HG03064 (cell line): ENCODE data around the gene TAAR1.
"Not testable (repeated sequence)": the region's sequence is repeated elsewhere in the genome, so short reads cannot be mapped to it uniquely, and the experiment has no call there.

Experiments used
- ATAC-seq: cut with Tn5 transposase; IDR thresholded peaks from one replicate; pipeline ENCODE4 v1.9.1; 2021; ENCODE audit warnings: low read depth; ENCODE audit not compliant: unreplicated experiment

Gene TAAR1

DNA sequence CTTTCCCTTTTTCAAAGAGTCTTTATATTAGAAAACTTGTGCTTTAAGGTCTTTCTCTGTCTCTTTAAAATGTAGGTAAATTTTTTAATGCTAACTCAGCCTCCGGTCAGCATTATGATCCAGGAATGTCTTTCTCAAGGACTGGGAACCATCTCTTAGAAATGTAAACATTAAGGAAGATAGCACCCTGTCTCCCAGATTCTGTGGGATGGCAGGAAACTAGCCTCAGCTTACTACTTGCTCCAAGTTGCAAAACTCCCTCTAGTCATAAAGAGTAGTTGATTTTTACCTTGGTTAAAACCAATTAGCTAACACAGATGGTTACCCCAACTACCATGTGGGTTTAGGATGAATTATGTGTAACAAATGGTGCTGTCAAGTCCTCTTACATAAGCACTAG lies 4.7 kb upstream of the TAAR1 start:
- ATAC-seq = no peak

DNA sequence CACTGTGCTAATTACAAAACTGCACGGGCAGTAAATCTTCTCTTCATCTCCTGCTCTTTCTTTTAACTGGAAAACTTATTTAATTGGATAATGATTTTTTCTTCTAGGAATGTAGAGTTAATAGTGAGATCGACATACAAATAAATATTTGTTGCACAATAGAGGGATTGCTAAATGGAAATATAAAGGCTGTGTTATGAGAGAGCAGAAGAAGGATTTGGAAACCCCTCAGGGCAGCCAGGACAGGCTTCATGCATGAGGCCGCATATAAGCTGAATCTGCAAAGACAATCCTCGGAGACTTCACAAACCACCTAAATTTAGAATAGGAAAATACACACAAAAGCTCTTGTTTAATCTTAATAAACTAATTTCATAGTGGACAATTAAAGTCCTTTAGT lies 2.9 kb upstream of the TAAR1 start:
- ATAC-seq = no peak

DNA sequence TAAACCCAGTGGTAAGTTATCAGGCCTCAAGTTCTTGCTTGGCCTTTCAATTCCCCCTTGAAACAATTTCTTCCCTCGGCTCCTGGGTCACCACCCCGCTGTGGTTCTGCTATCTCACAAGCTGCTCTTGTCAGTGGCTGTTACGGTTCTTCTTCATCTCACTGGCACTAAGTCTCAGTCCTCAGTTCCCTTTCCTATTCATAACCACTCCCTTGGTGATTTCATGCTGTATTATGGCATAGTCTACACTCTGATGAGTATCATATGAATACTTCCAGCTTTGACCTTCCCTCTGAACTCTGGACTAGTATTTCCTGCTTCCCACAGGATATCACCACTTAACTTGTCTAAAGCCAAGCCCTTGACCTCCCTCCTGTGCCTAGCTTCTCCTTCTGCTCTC lies 7.9 kb downstream of the TAAR1 start:
- no peak for ATAC-seq

DNA sequence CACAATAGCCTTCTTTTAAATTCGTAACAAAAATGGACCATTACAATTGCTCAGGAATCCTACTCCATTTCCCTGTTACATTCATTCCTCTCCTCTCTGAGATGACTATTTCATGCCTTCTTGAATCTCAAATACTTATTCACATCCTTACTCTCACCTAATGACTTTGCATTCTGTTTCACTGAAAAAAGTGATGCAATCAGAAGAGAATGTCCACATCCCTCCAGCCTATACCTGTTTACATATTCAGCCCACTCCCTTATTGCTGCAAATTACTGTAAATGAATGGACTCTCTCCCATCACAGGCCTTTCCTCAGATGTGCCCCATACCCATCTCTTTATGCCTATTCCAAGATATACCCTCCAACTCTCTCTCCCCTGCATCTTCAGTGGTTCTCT lies 8.6 kb downstream of the TAAR1 start:
- no peak for ATAC-seq

DNA sequence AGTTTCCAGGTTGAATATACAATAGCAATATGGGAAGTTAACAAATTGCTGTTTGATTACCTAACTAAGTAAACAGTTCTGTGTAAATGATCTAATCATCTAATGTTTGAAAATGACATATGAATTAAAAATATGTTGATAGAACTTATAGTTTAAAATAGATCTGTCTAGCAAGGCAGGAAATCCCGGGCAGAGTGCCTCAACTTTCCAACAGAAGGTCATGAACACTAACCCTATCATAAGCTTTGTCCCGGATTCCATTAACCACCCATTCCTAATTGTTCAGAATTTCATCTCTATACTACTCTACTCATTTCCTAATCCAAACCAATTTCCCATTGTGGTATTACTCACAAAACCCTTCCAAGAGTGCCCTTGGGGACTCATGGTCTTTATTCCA lies 10.2 kb downstream of the TAAR1 start:
- no peak for ATAC-seq

DNA sequence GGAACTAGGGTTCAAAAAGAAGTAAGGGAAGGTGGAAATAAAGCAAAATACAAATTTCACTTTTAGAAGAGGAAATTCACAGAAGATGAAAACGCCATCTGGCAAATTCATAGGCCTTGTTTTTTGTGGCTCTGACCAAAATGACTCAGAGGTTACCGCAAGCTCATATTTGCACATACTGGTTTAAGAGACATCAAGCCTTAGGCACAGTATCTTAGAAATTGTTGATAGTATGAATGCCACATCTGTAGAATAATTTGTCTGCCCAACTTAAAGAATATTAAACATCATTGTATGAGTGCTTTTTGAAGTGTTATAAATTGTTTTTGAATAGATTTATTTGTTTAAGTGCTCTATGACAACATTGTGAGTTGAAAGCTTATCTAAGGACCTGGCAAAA lies 10.6 kb downstream of the TAAR1 start:
- ATAC-seq = no peak

DNA sequence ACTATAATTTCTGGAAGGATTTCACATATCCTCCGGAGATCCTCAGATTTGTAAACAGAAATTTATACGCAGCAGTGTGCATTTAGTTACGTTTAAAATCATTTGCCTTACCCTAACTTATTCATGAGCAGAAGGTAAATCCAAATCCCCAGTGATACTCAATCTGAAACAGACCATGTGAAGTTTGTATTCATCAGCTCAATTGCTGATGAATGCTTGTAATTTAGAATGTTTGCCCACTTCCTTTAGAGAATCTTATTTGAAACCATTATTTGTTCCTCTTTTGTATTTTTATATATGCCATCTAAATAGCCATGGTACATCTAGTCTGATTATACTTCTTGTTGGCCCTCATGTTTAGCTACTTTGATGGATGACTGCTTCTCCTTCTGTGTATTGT lies 15.4 kb downstream of the TAAR1 start:
- no peak for ATAC-seq

DNA sequence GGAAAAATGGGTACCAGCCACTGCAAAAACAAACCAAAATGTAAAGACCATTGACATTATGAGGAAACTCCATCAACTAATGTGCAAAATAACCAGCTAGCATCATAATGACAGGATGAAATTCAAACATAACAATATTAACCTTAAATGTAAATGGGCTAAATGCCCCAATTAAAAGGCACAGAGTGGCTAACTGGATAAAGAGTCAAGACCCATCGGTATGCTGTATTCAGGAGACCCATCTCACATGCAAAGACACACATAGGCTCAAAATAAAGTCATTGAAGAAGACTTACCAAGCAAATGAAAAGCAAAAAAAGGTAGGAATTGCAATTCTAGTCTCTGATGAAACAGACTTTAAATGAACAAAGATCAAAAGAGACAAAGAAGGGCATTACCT lies 21.8 kb downstream of the TAAR1 start:
- not testable (repeated sequence) for ATAC-seq

DNA sequence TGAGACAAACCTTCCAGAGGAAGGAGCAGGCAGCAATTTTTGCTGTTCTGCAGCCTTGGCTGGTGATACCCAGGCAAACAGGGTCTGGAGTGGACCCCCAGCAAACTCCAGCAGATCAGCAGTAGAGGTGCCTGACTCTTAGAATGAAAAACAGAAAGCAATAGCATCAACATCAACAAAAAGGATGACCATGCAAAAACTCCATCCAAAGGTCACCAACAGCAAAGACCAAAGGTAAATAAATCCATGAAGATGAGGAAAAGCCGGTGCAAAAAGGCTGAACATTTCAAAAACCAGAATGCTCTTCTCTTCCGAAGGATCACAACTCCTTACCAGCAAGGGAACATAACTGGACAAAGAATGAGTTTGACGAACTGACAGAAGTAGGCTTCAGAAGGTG lies 23.1 kb downstream of the TAAR1 start:
- ATAC-seq = not testable (repeated sequence)

DNA sequence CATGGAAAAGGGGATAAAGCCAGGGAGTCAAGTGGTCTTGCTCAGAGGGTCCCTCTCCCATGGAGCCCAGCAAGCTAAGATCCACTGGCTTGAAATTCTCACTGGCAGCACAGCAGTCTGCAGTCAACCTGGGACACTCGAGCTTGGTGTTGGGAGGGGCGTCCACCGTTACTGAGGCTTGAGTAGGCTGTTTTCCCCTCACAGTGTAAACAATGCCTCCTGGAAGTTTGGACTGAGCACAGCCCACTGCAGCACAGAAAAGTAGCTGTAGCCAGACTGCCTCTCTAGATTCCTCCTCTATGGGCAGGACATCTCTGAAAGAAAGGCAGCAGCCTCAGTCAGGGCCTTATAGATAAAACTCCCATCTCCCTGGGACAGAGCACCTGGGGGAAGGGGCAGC lies 23.7 kb downstream of the TAAR1 start:
- not testable (repeated sequence) for ATAC-seq

DNA sequence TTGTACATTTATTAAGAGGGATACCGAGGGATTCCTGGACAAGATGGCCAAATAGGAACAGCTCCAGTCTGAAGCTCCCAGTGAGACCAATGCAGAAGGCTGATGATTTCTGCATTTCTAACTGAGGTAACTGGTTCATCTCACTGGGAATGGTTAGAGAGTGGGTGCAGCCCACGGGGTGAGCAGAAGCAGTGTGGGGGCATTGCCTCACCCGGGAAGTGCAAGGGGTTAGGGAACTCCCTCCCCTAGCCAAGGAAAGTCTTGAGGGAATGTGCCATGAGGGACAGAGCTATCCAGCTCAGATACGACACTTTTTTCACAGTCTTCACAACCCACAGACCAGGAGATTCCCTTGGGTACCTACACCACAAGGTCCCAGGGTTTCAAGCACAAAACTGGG lies 24.2 kb downstream of the TAAR1 start:
- no peak for ATAC-seq

DNA sequence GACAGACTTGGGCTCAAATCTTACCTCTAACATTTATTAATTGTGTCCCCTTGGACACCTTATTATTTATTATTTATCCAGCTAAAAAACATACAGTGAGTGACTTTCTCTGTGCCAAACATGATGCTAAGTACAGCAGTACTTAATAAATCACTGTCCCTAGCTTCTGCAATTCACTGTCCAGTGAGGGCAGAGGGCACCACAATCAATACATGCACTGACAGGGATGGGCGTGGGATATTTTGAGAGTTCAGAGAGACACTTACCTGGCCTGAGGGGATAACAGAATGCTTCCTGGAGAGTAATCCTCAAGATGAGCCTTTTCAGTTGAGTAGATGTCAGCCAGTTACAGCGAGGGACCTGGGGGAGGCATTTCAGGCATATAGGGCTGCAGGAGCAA lies 25.6 kb downstream of the TAAR1 start:
- ATAC-seq = no peak

DNA sequence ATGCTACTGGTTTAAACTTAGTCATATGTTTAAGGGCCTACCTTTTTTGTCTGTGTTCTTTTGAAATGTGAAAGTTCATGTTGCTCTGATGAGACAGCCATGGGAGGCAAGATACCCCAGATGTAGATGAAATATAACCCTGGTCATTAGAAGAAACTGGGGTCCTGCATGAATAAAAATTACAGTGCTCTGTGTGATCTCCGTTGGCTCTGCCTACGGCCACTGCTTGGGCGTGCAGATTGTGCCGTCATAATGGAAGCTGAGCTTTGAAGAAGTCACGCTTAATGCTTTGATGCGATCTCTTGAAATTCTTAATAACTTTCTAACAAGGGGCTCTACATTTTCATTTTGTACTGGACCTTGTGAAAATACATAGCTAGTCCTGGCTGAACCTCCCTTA lies 34.8 kb downstream of the TAAR1 start, which contains the start of gene TAAR2:
Gene TAAR2, minus strand, starts transcription at position 101 of the 400 bp plus-strand sequence. Its CDS starts 0 bp downstream, at position 101.
- no peak for ATAC-seq

DNA sequence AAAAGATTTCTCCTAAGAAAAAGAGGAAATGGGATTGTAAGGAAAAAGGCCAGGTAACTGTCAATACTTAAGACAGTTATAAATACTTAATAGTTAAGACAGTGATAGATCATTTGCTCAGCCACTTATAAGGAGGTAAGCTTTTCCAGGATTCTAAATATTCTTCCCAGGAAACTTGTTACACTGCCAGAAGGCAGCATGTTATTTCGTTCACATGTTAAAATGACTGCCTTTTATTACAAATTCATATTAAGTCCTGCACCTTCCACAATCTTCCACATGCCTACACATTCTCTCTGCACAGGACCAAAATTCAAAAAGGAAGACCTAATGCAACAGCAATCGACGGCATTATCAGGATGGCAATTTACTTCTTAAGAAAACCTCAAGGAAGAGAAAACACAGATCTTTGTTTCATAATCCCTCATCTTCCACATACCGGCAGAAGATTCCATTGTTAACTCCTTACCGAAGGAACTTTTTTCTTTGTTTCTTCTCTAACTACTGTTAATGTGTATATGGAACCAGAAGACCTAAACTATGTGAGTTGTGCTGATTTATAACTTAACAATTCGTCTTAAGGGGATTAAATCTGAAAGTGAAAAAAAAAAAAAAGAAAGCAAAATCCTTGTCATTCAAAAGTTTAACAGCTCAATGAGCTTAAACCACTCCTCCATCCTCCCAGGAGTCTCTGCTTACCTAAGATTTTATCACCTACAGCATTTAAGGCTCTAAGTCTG lies 35.7 kb downstream of the TAAR1 start:
- ATAC-seq = no peak

DNA sequence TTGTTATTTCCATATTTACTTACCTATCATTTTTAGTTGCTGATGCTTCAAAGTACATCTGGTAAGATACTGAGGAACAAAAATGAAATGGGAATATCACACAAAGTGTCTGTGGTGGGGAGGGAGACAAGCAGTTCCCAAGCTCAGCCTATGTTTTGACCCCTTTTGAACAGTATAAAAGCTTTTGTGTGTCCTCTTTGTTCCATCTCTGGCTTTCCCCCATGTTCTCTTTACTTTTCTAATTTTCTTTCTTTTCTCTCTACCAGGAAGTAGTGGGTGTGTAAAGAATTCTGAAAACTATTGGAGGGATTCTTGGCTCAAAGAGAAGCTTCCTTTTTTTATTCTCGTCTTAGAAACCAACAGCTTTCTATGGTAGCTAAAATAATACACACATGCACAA lies 42.3 kb downstream of the TAAR1 start:
- no peak for ATAC-seq

DNA sequence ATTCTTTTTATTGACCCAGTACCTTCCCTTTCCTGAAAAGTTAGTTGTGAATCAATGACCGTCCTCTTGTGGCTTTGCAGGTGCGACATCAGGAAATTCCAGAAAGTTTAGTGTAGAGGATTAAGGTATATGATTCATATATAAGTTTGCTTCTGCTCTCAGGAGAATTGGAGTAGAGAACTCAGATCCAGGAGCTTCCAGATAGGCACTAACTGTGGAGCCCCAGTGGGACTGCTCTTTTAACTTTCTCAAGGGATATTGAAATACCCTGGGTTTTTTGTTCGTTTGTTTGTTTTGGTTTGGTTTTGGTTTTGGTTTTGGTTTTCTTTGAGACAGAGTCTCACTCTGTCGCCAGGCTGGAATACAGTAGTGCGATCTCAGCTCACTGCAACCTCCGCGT lies 44.4 kb downstream of the TAAR1 start:
- ATAC-seq = no peak

DNA sequence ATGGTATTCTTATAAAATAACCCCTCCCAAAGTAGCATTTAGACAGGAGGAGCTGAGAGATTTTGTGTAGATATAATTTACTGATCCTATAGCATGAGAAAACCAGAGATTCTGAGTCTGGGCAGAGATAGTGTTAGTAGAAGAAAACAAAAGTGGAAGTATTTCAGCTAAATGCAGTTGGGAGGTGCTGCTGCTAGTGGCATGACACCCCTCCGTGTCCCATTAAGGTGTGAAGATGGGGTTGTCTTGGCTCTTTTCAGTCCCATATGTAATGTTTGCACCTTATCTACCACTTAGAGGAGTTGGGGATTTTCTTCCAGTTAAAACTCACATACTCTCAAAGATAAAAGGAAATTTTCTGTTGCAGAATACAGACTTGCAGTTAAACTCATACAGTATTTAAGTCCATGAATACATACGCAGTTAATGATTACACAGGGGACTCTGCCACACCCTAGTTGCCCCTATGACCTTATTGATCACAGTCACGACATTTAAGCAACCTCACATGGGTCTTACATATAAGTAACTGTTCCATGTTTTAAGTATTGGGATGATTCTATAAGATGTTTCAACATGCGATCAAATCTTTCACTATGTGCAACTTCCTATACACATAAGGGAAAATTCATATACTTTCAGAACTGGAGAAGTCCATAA lies 46.4 kb downstream of the TAAR1 start:
- ATAC-seq = no peak

DNA sequence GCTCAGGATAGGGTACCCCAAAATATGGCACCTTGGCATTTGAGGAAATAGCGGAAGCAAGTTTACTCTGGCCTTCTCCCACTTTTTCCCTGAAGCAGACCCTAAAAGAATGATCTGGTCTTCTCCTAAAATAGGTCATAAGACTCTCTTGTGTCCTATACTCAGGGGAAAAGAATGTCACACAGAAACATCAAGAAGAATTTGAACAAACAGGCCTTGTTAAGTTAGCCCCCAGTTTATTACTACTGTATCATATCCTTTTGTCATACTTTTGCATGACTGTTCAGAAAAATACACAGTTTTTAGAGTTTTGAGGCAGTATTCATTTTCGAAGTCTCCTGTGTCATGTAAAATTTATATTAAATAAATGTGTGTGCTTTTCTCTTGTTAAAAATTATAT lies 47.4 kb downstream of the TAAR1 start:
- ATAC-seq = no peak

DNA sequence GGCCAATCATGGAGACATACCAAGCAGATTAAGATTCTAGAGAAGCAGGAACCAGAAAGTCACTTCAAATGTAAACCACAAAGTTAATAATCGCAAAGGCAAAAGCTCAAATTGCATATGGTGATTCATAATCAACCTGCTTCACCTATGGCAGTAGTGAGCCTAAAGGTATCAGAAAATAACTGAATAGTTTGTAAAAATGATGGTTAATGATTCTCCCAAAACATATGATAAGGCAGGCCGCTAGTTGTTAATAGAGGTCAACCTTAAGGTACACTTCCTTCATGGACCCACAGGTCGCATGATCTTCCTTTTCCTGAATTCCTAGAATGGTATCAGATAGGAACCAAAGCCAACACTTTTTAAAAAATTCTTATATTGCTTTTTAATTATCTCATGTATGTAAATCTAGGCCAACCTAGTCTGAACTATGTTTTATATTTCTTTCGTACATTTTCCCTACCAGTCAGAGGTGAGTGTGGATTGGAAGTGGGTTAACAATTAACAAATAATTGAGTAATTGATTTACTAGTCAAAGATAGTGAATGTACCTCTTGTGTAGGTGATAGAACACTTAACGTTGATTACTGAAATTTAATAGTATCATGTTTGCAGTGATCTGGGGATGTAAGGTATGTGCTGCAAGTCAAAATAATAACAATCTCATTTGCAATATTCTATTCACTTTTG lies 51.3 kb downstream of the TAAR1 start:
- ATAC-seq = peak; percentile 57

DNA sequence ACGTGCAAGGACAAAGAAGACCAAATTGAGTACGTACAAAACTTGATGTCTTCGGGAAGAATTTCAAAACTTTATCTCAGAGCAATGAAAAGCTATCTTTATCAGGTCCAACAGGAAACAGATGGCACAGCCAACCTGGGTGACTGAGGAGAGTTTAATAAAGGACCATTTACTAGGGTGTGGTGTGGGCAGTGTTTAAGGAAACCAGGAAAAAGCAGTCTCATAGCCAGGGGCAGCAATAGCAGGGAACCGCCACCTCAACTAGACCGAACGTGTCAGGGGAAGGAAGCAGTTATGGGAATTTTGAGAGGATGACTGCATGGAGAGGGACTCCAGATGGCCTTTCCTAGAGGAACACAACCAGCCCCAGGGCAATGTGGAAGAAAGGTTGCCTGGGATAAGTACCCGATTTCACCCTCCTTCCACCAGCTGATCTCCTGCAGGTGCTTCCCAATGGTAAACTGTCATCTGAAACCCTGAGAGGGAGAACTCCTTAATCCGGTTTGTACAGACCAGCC lies 54.3 kb downstream of the TAAR1 start:
- ATAC-seq = no peak

DNA sequence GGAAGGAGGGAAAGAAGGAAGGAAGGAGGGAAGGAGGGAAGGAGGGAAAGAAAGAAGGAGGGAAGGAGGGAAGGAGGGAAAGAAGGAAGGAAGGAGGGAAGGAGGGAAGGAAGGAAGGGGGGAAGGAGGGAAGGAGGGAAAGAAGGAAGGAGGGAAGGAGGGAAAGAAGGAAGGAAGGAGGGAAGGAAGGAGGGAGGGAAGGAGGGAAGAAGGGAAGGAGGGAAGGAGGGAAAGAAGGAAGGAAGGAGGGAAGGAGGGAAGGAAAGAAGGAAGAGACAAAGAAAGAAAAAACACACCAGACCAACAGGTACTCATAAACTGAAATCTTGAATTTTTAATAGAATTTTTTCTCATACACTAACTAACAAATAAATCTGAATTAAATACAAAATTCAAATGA lies 58.1 kb downstream of the TAAR1 start:
- ATAC-seq = not testable (repeated sequence)

DNA sequence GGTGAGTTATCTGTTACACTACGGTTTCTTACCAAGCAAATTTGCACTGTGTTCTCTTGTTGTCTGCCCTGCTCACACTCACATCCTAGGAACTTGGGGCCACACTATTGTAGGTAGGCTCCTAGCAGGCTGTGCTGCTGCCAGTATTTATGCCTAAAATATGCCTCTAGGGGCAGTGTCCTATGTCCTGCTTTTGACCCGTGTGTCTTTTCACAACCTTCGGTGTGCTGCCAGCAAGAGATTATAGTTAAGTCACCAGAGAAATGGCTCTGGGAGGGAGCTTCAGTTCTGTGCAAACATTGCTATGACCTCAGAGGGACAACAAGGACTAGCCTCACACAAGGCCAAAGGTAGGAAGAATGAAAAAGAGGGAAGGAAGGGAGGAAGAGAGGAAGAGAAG lies 60.5 kb downstream of the TAAR1 start:
- no peak for ATAC-seq
